Coronary artery (tissue), 2 donors: Measurements from ENCODE around the gene SPTBN4.

ENCODE experiments used
- DNase-seq: peaks from one replicate; pipeline ENCODE4 v3.0.0-alpha.2; 2017; ENCODE audit warnings: low spot score
- H3K27ac ChIP-seq, 2 donors: fragments of 200-600 bp; sonication (generic); one replicate each; pipeline ENCODE4 v1.5.1; 2016 to 2019
- H3K4me3 ChIP-seq: fragments of 200-600 bp; sonication (generic); 2 replicates; pipeline ENCODE4 v1.5.1; 2016; ENCODE audit warnings: mild to moderate bottlenecking, moderate library complexity
- TF ChIP-seq, protein P1 (sequence below): fragments of 200-600 bp; sonication (generic); IDR thresholded peaks from one replicate; pipeline ENCODE4 v1.5.1; 2019; ENCODE audit warnings: antibody characterized with exemption

SPTBN4 gene

DNA sequence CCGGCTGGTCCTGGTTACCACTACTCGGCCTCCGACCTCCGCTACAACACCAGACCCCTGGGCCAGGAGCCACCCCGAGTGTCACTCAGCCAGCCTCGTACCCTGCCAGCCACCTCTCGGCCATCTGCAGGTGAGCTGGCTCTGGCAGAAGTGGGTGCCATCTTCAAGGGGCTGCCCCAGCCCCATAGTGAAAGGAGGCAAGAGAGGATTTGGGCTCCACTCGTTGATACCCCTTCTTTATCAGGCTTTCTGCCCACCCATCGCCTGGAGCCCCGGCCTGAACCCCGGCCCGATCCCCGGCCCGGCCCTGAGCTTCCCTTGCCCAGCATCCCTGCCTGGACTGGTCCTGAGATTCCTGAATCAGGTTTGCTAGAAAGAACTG lies 141.4 kb downstream of the SPTBN4 start:
- Histone ChIP-seq H3K4me3 (no peak overlapping the region), H3K27ac (peak overlapping the region in 1 of 2 donors; percentile 65)
- TF ChIP-seq, protein P1, sequence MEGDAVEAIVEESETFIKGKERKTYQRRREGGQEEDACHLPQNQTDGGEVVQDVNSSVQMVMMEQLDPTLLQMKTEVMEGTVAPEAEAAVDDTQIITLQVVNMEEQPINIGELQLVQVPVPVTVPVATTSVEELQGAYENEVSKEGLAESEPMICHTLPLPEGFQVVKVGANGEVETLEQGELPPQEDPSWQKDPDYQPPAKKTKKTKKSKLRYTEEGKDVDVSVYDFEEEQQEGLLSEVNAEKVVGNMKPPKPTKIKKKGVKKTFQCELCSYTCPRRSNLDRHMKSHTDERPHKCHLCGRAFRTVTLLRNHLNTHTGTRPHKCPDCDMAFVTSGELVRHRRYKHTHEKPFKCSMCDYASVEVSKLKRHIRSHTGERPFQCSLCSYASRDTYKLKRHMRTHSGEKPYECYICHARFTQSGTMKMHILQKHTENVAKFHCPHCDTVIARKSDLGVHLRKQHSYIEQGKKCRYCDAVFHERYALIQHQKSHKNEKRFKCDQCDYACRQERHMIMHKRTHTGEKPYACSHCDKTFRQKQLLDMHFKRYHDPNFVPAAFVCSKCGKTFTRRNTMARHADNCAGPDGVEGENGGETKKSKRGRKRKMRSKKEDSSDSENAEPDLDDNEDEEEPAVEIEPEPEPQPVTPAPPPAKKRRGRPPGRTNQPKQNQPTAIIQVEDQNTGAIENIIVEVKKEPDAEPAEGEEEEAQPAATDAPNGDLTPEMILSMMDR, result no peak
- DNase-seq, result peak; percentile 68

DNA sequence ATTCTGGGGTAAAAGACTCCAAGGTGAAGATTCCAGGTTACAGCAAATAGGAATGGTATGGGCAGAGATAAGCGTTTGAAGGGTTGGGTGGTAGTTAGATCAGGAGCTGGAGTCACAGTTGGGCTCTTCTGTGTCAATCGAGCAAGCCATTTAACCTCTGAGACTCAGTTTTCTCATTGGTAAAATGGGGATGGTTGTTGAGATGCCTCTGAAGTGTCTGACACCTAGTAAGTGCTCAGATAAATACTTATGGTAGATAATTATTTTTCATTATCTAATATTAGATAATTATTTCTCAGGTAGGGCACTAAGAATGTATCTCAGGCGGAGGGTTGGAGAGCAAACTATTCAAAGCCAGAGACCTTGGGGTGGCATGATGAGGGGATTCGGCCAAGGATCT lies 142.2 kb downstream of the SPTBN4 start:
- no peak overlapping the region for H3K27ac ChIP-seq
- peak overlapping the region; percentile 77 for H3K4me3 ChIP-seq
- no peak for DNase-seq
- TF ChIP-seq, protein P1, result no peak

DNA sequence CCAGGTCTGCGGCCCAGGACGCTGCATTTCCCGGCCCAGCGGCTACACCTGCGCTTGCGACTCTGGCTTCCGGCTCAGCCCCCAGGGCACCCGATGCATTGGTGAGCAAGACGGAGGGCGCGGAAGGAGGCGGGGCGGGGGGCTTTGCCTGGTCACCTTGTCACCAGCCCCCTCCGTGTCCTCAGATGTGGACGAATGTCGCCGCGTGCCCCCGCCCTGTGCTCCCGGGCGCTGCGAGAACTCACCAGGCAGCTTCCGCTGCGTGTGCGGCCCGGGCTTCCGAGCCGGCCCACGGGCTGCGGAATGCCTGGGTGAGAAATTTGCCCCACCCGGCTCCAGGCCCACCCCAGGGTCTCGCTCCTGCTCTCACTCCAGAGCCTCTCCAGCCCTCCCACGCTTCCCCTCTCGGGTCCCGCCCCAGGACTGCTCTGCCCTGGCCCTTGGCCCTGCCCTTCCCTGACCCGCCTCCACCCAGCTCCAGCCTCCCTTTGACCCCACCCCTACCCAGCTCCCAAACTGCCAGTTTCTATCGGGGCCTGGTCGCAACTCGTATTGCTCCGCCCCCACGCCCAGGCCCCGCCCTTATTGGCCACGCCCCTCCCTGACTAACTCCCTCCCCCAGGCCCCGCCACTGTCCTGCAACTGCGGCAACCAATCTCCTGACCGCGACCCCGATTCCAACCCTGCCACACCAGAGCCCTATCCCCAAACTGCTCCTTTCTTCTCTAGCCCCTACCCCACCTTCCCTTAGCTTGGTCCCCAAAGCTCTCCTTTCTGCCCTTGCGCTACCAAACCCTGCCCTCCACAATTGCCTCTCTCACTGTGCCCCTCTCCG lies 143.0 kb downstream of the SPTBN4 start:
- DNase-seq, result peak; percentile 94
- TF ChIP-seq, protein P1, result no peak
- H3K27ac ChIP-seq, result peak overlapping the region; percentile 56 to 94
- peak overlapping the region; percentile 77 for H3K4me3 ChIP-seq

DNA sequence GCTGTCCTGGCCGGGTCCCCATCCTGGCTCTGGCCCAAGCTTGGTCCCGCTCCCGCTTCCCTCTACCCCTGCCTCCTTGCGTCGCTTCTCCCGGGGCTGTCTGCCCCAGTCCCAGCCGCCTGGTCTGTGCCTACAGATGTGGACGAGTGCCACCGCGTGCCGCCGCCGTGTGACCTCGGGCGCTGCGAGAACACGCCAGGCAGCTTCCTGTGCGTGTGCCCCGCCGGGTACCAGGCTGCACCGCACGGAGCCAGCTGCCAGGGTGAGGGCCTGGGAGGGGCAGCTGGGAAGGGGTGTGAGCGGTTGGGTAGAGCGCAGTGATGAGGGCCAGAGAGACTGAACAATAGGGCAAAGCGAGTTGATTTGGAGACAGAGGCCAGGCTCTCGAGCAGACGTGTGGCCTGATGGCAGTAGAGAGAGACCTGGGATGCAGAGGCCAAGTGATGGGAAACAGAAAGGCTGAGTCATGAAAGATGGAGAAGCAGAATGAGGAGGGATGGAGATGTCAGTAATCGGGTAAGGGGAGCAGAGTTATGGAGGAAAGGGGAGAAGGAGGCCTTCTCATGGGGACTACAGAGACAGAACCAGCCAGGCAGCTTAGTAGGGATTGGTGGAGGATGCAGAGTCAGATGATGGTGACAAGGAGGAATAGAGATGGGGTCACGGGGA lies 143.7 kb downstream of the SPTBN4 start:
- TF ChIP-seq, protein P1, result no peak
- Histone ChIP-seq H3K27ac (peak overlapping the region; percentile 56 to 94), H3K4me3 (peak overlapping the region; percentile 77)
- DNase-seq, result peak; percentile 90

DNA sequence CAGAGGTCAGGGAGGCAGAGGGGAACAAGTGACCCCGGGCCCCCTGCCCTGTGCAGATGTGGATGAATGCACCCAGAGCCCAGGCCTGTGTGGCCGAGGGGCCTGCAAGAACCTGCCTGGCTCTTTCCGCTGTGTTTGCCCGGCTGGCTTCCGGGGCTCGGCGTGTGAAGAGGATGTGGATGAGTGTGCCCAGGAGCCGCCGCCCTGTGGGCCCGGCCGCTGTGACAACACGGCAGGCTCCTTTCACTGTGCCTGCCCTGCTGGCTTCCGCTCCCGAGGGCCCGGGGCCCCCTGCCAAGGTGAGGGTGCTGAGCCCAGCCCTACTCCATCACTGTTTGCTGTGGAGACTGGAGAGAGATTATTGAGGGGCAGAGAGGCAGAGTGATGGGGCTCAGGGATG lies 144.3 kb downstream of the SPTBN4 start:
- Histone ChIP-seq H3K27ac (peak overlapping the region in 1 of 2 donors; percentile 94), H3K4me3 (no peak overlapping the region)
- DNase-seq, result no peak
- TF ChIP-seq, protein P1, result no peak

DNA sequence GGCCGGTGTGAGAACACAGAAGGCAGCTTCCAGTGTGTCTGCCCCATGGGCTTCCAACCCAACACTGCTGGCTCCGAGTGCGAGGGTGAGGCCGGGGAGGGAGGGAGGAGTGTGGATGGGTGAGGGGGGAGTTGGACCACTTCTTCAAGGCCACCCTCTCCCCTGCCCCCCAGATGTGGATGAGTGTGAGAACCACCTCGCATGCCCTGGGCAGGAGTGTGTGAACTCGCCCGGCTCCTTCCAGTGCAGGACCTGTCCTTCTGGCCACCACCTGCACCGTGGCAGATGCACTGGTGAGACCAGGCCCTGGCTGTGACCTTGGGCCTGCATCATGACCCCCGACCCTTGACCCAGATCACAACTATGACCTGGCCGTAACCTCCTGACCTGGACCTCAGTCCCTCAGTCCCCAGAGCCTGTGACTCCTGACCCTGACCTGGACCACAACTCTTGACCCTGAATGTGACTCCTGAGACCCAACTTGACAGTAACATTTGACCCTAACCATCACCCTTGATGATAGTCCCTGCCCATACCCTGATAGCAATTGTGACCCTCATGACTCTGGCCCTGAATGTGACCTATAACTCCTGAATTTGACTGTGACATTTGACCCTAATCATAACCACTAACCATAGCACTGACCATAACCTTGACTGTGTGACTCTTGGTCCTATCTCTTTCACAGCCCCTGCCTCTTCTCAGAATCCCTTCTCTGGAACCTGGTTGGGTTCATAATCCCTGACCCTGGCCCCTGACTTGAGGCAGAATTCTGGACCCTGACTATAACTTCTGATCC lies 145.3 kb downstream of the SPTBN4 start:
- TF ChIP-seq, protein P1, result no peak
- no peak for DNase-seq
- peak overlapping the region in 1 of 2 donors; percentile 94 for H3K27ac ChIP-seq
- no peak overlapping the region for H3K4me3 ChIP-seq
